HepG2 (cell line): ENCODE data around the gene CD320. TPM values are rescaled to one million over a fixed set of nuclear protein-coding genes. Genes with fewer than 3 reads are reported as not detected.

Experiments used
- ATF1 ChIP-seq: IDR thresholded peaks from 2 replicates; pipeline ENCODE4 v1.6.1; 2016; ENCODE audit warnings: mild to moderate bottlenecking, control low read depth
- ATF2 ChIP-seq: sonication (generic); formaldehyde crosslinking; IDR thresholded peaks from 2 replicates; pipeline ENCODE4 v1.4.0; 2020; ENCODE audit warnings: missing genetic modification reagents
- ATM ChIP-seq: fragments of 450-650 bp; IDR thresholded peaks from 2 replicates; pipeline ENCODE4 v1.7.1; 2017; ENCODE audit warnings: mild to moderate bottlenecking, borderline replicate concordance
- GRHL1 ChIP-seq: sonication (generic); formaldehyde crosslinking; conservative IDR thresholded peaks from 2 replicates; pipeline ENCODE4 v1.8.0; 2022; ENCODE audit warnings: missing genetic modification reagents
- MIER3 ChIP-seq: IDR thresholded peaks from 2 replicates; pipeline ENCODE4 v1.6.1; 2016; ENCODE audit warnings: missing compliant biosample characterization, borderline replicate concordance
- MTA1 ChIP-seq: sonication (generic); formaldehyde crosslinking; IDR thresholded peaks from 2 replicates; pipeline ENCODE4 v1.4.0; 2020; ENCODE audit warnings: missing genetic modification reagents, mild to moderate bottlenecking, borderline replicate concordance
- NFE2L1 ChIP-seq: sonication (generic); formaldehyde crosslinking; IDR thresholded peaks from 2 replicates; pipeline ENCODE4 v1.4.0; 2020; ENCODE audit warnings: missing genetic modification reagents, mild to moderate bottlenecking, borderline replicate concordance
- PAX8 ChIP-seq: sonication (generic); formaldehyde crosslinking; IDR thresholded peaks from 2 replicates; pipeline ENCODE4 v1.8.0; 2022; ENCODE audit warnings: mild to moderate bottlenecking, missing genetic modification reagents, borderline replicate concordance
- PBX3 ChIP-seq: sonication (generic); formaldehyde crosslinking; IDR thresholded peaks from 2 replicates; pipeline ENCODE4 v1.8.1; 2023; ENCODE audit warnings: missing genetic modification reagents, inconsistent platforms, borderline replicate concordance
- PREB ChIP-seq: sonication (generic); formaldehyde crosslinking; IDR thresholded peaks from 2 replicates; pipeline ENCODE4 v1.4.0; 2020; ENCODE audit warnings: missing genetic modification reagents
- SATB2 ChIP-seq: sonication (generic); formaldehyde crosslinking; IDR thresholded peaks from 2 replicates; pipeline ENCODE4 v1.5.0; 2020; ENCODE audit warnings: missing genetic modification reagents
- SMAD3 ChIP-seq: sonication (generic); formaldehyde crosslinking; IDR thresholded peaks from 2 replicates; pipeline ENCODE4 v1.4.0; 2020; ENCODE audit warnings: missing genetic modification reagents
- SMYD3 ChIP-seq: sonication (generic); formaldehyde crosslinking; IDR thresholded peaks from 2 replicates; pipeline ENCODE4 v1.8.1; 2023; ENCODE audit warnings: mild to moderate bottlenecking, missing genetic modification reagents
- SP2 ChIP-seq: sonication (generic); formaldehyde crosslinking; IDR thresholded peaks from 2 replicates; pipeline ENCODE4 v1.5.1; 2020; ENCODE audit warnings: mild to moderate bottlenecking, missing genetic modification reagents
- SPEN ChIP-seq: sonication (generic); formaldehyde crosslinking; IDR thresholded peaks from 2 replicates; pipeline ENCODE4 v1.5.1; 2020; ENCODE audit warnings: low read depth, mild to moderate bottlenecking, missing genetic modification reagents
- SRY ChIP-seq: sonication (generic); formaldehyde crosslinking; IDR thresholded peaks from 2 replicates; pipeline ENCODE4 v1.8.0; 2022; ENCODE audit warnings: mild to moderate bottlenecking, missing genetic modification reagents
- THAP8 ChIP-seq: sonication (generic); formaldehyde crosslinking; IDR thresholded peaks from 2 replicates; pipeline ENCODE4 v1.5.1; 2020; ENCODE audit warnings: missing genetic modification reagents, mild to moderate bottlenecking, borderline replicate concordance
- ZNF138 ChIP-seq: sonication (generic); formaldehyde crosslinking; IDR thresholded peaks from 2 replicates; pipeline ENCODE4 v1.5.0; 2020; ENCODE audit warnings: mild to moderate bottlenecking, low read depth, missing genetic modification reagents
- ZNF33B ChIP-seq: sonication (generic); formaldehyde crosslinking; IDR thresholded peaks from 2 replicates; pipeline ENCODE4 v1.5.1; 2020; ENCODE audit warnings: mild to moderate bottlenecking, missing genetic modification reagents
- ZNF547 ChIP-seq: sonication (generic); formaldehyde crosslinking; IDR thresholded peaks from 2 replicates; pipeline ENCODE4 v1.5.1; 2020; ENCODE audit warnings: mild to moderate bottlenecking, missing genetic modification reagents
- ZNF550 ChIP-seq: sonication (generic); formaldehyde crosslinking; IDR thresholded peaks from 2 replicates; pipeline ENCODE4 v1.4.0; 2020; ENCODE audit warnings: mild to moderate bottlenecking, missing genetic modification reagents, borderline replicate concordance
- ZNF672 ChIP-seq: sonication (generic); formaldehyde crosslinking; IDR thresholded peaks from 2 replicates; pipeline ENCODE4 v1.8.1; 2022; ENCODE audit warnings: missing genetic modification reagents
- ZNF775 ChIP-seq: sonication (generic); formaldehyde crosslinking; IDR thresholded peaks from 2 replicates; pipeline ENCODE4 v1.4.0; 2020; ENCODE audit warnings: missing genetic modification reagents, mild to moderate bottlenecking, moderate library complexity, borderline replicate concordance
- polyA plus RNA-seq, 8 experiments: library from polyadenylated mRNA; depleted of rRNA in 3 of 8; stranded (reverse) in 7 of 8; unstranded in 1 of 8; fragments of >200 nt; fragmentation: Illumina TruSeq in 4 of 8; extraction: Trizol in 4 of 8; gene quantifications; 2 replicates each; pipeline versions ENCODE4 v1.2.1 to v1.2.3, GENCODE V29; 2011 to 2016; ENCODE audit warnings: low read depth in 4 of 8, missing spikeins in 1 of 8, mixed read lengths in 1 of 8; ENCODE audit not compliant: insufficient read depth in 1 of 8
- total RNA-seq, 5 experiments: library from RNA; depleted of rRNA; stranded (reverse); fragments of >200 nt; fragmentation: Illumina TruSeq; extraction: Trizol; gene quantifications; 2 replicates each; pipeline ENCODE4 v1.2.3, GENCODE V29; 2016; ENCODE audit warnings: low read depth in 1 of 5

CD320 gene
- total and polyA plus RNA-seq, 2 of the 13 experiments (the other 11 are each of a cell fraction or from before 2014, with no cell fraction given): 83.1 to 99.9 TPM

GRCh38 chr19:8355631-8356402 is 47.7 kb upstream of the CD320 start (continued):
- TF ChIP-seq PREB (CRISPR knock-in tag) (no peak), ZNF775 (CRISPR knock-in tag) (no peak), ZNF550 (CRISPR knock-in tag) (no peak), MTA1 (CRISPR knock-in tag) (no peak), NFE2L1 (CRISPR knock-in tag) (no peak), PAX8 (CRISPR knock-in tag) (no peak), SMAD3 (no peak), SRY (CRISPR knock-in tag) (no peak), ZNF547 (CRISPR knock-in tag) (no peak), ZNF672 (CRISPR knock-in tag) (no peak), SMYD3 (0 out of 2 replicates have a peak, but pooled peaks have one; percentile 40), ZNF138 (no peak), ATM (no peak), PBX3 (CRISPR knock-in tag) (no peak), MIER3 (CRISPR knock-in tag) (no peak), SATB2 (CRISPR knock-in tag) (no peak), ATF1 (CRISPR knock-in tag) (no peak), ATF2 (0 out of 2 replicates have a peak, but pooled peaks have one; percentile 20), SPEN (CRISPR knock-in tag) (peak; percentile 11; the same call in 1 of the 2 replicates), GRHL1 (CRISPR knock-in tag) (no peak), SP2 (CRISPR knock-in tag) (no peak), ZNF33B (CRISPR knock-in tag) (no peak), THAP8 (CRISPR knock-in tag) (no peak)
